CD14-positive monocyte (primary cell): Measurements from ENCODE around the gene KLHL3. TPM values are rescaled to one million over a fixed set of nuclear protein-coding genes. Genes with fewer than 3 reads are reported as not detected.

Source experiments
- DNase-seq, 3 donors: peaks; one replicate each; pipeline ENCODE4 v3.0.0-alpha.2; 2011 to 2022
- H2AFZ ChIP-seq: 2 replicates; pipeline ENCODE4 v1.6.0; 2012; ENCODE audit warnings: mild to moderate bottlenecking, low read depth, low read length, inconsistent platforms; ENCODE audit not compliant: insufficient read depth, poor library complexity, severe bottlenecking
- H3K27ac ChIP-seq, 2 donors: 1 replicate in 1 of 2; 2 replicates in 1 of 2; pipeline ENCODE4 v1.5.1; 2012 to 2013; ENCODE audit warnings: low read length in 2 of 2, control low read depth in 1 of 2, inconsistent platforms in 1 of 2, low read depth in 1 of 2, mild to moderate bottlenecking in 1 of 2
- H3K27me3 ChIP-seq, 2 donors: one replicate each; pipeline versions ENCODE4 v1.6.0 to v1.6.1; 2011 to 2013; ENCODE audit warnings: low read length in 2 of 2; ENCODE audit not compliant: control insufficient read depth in 2 of 2, insufficient read depth in 2 of 2
- H3K36me3 ChIP-seq, 2 donors: replicated peaks in 1 of 2; 1 replicate in 1 of 2; 2 replicates in 1 of 2; pipeline versions ENCODE4 v1.5.1 to v1.6.1; 2012 to 2013; ENCODE audit warnings: low read length in 2 of 2, control low read depth in 1 of 2, inconsistent platforms in 1 of 2, mild to moderate bottlenecking in 1 of 2; ENCODE audit not compliant: insufficient read depth in 2 of 2, control insufficient read depth in 1 of 2
- H3K4me1 ChIP-seq, 2 donors: 1 replicate in 1 of 2; 2 replicates in 1 of 2; pipeline versions ENCODE4 v1.5.1 to v1.6.1; 2012 to 2013; ENCODE audit warnings: low read length in 2 of 2, control low read depth in 1 of 2, inconsistent platforms in 1 of 2, mild to moderate bottlenecking in 1 of 2, moderate library complexity in 1 of 2; ENCODE audit not compliant: insufficient read depth in 2 of 2, control insufficient read depth in 1 of 2
- H3K4me2 ChIP-seq: replicated peaks from 2 replicates; pipeline ENCODE3; 2012; ENCODE audit warnings: low read length, moderate library complexity, mild to moderate bottlenecking; ENCODE audit not compliant: poor library complexity, severe bottlenecking; ENCODE audit errors: extremely low read depth
- H3K4me3 ChIP-seq, 3 experiments: fragments of 200-600 bp in 1 of 3; sonication (generic) in 1 of 3; replicated peaks in 1 of 3; 1 replicate in 2 of 3; 2 replicates in 1 of 3; pipeline ENCODE4 v1.5.1; 2011 to 2013; ENCODE audit warnings: low read length in 3 of 3, mild to moderate bottlenecking in 3 of 3, control low read depth in 2 of 3, low read depth in 2 of 3, inconsistent platforms in 1 of 3, moderate library complexity in 1 of 3
- H3K79me2 ChIP-seq: 2 replicates; pipeline ENCODE4 v1.6.0; 2012; ENCODE audit warnings: mild to moderate bottlenecking, control low read depth, inconsistent platforms, low read length, moderate library complexity; ENCODE audit not compliant: insufficient read depth
- H3K9ac ChIP-seq: 2 replicates; pipeline ENCODE4 v1.6.0; 2017; ENCODE audit warnings: low read length, mild to moderate bottlenecking; ENCODE audit not compliant: insufficient read depth, poor library complexity, severe bottlenecking
- H3K9me3 ChIP-seq, 2 donors: replicated peaks in 1 of 2; 1 replicate in 1 of 2; 2 replicates in 1 of 2; pipeline versions ENCODE4 v1.5.1 to v1.6.1; 2012 to 2013; ENCODE audit warnings: low read length in 2 of 2, control low read depth in 1 of 2; ENCODE audit not compliant: control insufficient read depth in 1 of 2, insufficient read depth in 1 of 2
- H4K20me1 ChIP-seq: 2 replicates; pipeline ENCODE4 v1.6.0; 2012; ENCODE audit warnings: mild to moderate bottlenecking, low read length, control low read depth, moderate library complexity; ENCODE audit not compliant: insufficient read depth
- H3K27ac Mint-ChIP-seq, 7 donors: one replicate each; pipeline ENCODE4 v1.8.0; 2020; ENCODE audit warnings: mild to moderate bottlenecking in 7 of 7, mixed read lengths in 7 of 7, moderate library complexity in 6 of 7, inconsistent platforms in 2 of 7
- H3K27me3 Mint-ChIP-seq, 3 donors: one replicate each; pipeline ENCODE4 v1.8.0; 2021 to 2022; ENCODE audit warnings: low read depth in 3 of 3, mild to moderate bottlenecking in 3 of 3, mixed read lengths in 3 of 3, moderate library complexity in 3 of 3, inconsistent platforms in 1 of 3
- H3K36me3 Mint-ChIP-seq, 2 donors: one replicate each; pipeline ENCODE4 v1.8.0; 2020; ENCODE audit warnings: mixed read lengths in 2 of 2, inconsistent platforms in 1 of 2, mild to moderate bottlenecking in 1 of 2
- H3K4me1 Mint-ChIP-seq: one replicate; pipeline ENCODE4 v1.8.0; 2020; ENCODE audit warnings: mild to moderate bottlenecking, mixed read lengths
- H3K4me3 Mint-ChIP-seq, 2 donors: one replicate each; pipeline ENCODE4 v1.8.0; 2020; ENCODE audit warnings: mild to moderate bottlenecking in 2 of 2, mixed read lengths in 2 of 2, moderate library complexity in 1 of 2
- H3K9me3 Mint-ChIP-seq, 7 donors: one replicate each; pipeline ENCODE4 v1.8.0; 2020 to 2022; ENCODE audit warnings: mixed read lengths in 7 of 7, mild to moderate bottlenecking in 6 of 7, moderate library complexity in 6 of 7, inconsistent platforms in 2 of 7
- WGBS: methylation state at CpG from one replicate; pipeline ENCODE4 v1.1.5; 2013; ENCODE audit warnings: missing lambda C conversion rate; ENCODE audit not compliant: insufficient coverage; 5-methylcytosine and 5-hydroxymethylcytosine counted together
- intact Hi-C, 2 donors: fragments of 100-400 bp; cut with micrococcal nuclease; formaldehyde crosslinking; loops; one replicate each; pipeline versions ENCODE4 v1.15.0 to v1.15.1; 2023
- polyA plus RNA-seq, 3 donors: library from polyadenylated mRNA; depleted of rRNA in 1 of 3; unstranded in 2 of 3; stranded (reverse) in 1 of 3; fragments of 300-500 nt in 2 of 3; fragments of >200 nt in 1 of 3; fragmentation: Illumina TruSeq in 2 of 3; gene quantifications; 1 replicate in 2 of 3; 2 replicates in 1 of 3; pipeline ENCODE4 v1.2.3, GENCODE V29; 2012 to 2021
- TF ChIP-seq, protein P1 (sequence below): fragments of 200-600 bp; IDR thresholded peaks from one replicate; pipeline ENCODE4 v1.8.0; 2022; ENCODE audit warnings: antibody characterized with exemption, mild to moderate bottlenecking

KLHL3 gene
- polyA plus RNA-seq, 3 donors, result 0.71 TPM; not detected in 2

DNA sequence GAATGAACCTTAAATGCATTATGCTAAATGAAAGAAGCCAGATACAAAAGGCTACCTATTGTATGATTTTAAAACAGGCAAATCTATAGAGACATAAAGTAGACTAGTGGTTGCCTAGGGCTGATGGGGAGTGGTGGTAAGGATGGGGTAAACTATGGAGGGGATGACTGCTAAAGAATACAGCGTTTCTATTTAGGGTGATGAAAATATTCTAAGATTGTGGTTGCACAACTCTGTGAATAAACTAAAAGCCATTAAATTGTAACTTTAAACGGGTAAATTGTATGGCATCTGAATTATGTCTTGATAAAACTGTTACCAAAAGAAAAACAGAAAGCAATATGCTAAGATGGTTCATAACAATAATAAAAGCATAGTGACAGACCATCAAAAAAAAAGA lies 21.4 kb downstream of the KLHL3 start:
- Histone ChIP-seq H3K9me3 (no peaks in the 10 kb centered on the region), H2AFZ (no peak overlapping the region), H3K79me2 (no peaks in the 10 kb centered on the region), H3K27me3 (no peaks in the 10 kb centered on the region), H3K9ac (no peak overlapping the region), H3K36me3 (no peaks in the 10 kb centered on the region), H3K4me1 (no peaks in the 10 kb centered on the region), H3K4me2 (no peak overlapping the region), H4K20me1 (no peaks in the 10 kb centered on the region), H3K4me3 (no peak overlapping the region), H3K27ac (no peak overlapping the region)
- H3K4me1 Mint-ChIP-seq, result peaks cover 2% of the 10 kb centered on the region
- no peak for DNase-seq
- intact Hi-C loops, result no loop called here
- no peaks in the 10 kb centered on the region for H3K36me3 Mint-ChIP-seq
- 50% methylated on average over 1 of the region's 2 CpGs for WGBS
- H3K9me3 Mint-ChIP-seq, result peaks cover 0 to 5% (median 3%) of the 10 kb centered on the region in 7 donors
- TF ChIP-seq, protein P1, sequence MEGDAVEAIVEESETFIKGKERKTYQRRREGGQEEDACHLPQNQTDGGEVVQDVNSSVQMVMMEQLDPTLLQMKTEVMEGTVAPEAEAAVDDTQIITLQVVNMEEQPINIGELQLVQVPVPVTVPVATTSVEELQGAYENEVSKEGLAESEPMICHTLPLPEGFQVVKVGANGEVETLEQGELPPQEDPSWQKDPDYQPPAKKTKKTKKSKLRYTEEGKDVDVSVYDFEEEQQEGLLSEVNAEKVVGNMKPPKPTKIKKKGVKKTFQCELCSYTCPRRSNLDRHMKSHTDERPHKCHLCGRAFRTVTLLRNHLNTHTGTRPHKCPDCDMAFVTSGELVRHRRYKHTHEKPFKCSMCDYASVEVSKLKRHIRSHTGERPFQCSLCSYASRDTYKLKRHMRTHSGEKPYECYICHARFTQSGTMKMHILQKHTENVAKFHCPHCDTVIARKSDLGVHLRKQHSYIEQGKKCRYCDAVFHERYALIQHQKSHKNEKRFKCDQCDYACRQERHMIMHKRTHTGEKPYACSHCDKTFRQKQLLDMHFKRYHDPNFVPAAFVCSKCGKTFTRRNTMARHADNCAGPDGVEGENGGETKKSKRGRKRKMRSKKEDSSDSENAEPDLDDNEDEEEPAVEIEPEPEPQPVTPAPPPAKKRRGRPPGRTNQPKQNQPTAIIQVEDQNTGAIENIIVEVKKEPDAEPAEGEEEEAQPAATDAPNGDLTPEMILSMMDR, result no peak
- no peak overlapping the region for H3K4me3 Mint-ChIP-seq
- no peak overlapping the region for H3K27ac Mint-ChIP-seq
- no peaks in the 10 kb centered on the region for H3K27me3 Mint-ChIP-seq

DNA sequence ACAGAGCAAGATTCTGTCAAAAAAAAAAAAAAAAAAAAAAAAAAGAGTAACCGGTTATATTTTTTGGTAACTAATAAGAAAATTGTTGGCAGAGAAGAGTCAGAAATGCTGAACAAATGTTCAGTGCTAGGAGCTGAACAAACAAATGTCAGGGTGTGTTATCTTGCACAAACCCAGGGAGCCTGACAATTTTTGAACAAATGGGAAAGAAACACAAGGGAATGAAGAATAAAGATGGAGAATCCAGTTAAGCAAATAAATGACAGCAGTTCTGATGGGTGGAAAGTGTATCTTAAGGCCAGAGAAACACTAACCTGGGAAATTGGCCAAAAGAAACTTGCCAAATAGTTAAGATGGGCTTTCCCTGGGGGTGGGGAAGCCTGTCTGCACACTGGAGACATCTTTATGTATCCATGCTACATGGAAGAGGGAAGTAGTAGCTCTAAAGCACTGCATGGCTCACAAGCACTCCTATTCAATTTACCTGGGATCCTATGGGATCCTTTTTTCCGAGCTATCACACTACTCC lies 23.7 kb downstream of the KLHL3 start:
- H3K36me3 Mint-ChIP-seq, result no peaks in the 10 kb centered on the region

More for the DNA sequence above, 23.7 kb downstream of the KLHL3 start:
- Mint-ChIP-seq H3K4me1 (peaks cover 2% of the 10 kb centered on the region), H3K4me3 (no peak overlapping the region), H3K27ac (peak overlapping the region in 1 of 7 donors; percentile 30), H3K27me3 (no peaks in the 10 kb centered on the region), H3K9me3 (peaks cover 0 to 5% (median 5%) of the 10 kb centered on the region in 7 donors)
- intact Hi-C loops, result no loop called here
- H3K27ac ChIP-seq, result no peak overlapping the region
- H3K4me3 ChIP-seq, result no peak overlapping the region
- H3K4me1 ChIP-seq, result no peaks in the 10 kb centered on the region
- H4K20me1 ChIP-seq, result no peaks in the 10 kb centered on the region
- DNase-seq, result no peak
- no peak overlapping the region for H3K4me2 ChIP-seq
- no CpG with 5 or more reads among the region's 2 CpGs for WGBS
- no peak overlapping the region for H3K9ac ChIP-seq
- H2AFZ ChIP-seq, result no peak overlapping the region
- TF ChIP-seq, protein P1, result no peak
- H3K36me3 ChIP-seq, result no peaks in the 10 kb centered on the region
- H3K27me3 ChIP-seq, result no peaks in the 10 kb centered on the region
- no peaks in the 10 kb centered on the region for H3K9me3 ChIP-seq
- no peaks in the 10 kb centered on the region for H3K79me2 ChIP-seq
